HG03103 (cell line): ENCODE measurements around the gene EIF4E.

ENCODE experiments used
- ATAC-seq: cut with Tn5 transposase; IDR thresholded peaks from one replicate; pipeline ENCODE4 v1.9.1; 2021; ENCODE audit warnings: low read depth; ENCODE audit not compliant: unreplicated experiment

Gene EIF4E

DNA sequence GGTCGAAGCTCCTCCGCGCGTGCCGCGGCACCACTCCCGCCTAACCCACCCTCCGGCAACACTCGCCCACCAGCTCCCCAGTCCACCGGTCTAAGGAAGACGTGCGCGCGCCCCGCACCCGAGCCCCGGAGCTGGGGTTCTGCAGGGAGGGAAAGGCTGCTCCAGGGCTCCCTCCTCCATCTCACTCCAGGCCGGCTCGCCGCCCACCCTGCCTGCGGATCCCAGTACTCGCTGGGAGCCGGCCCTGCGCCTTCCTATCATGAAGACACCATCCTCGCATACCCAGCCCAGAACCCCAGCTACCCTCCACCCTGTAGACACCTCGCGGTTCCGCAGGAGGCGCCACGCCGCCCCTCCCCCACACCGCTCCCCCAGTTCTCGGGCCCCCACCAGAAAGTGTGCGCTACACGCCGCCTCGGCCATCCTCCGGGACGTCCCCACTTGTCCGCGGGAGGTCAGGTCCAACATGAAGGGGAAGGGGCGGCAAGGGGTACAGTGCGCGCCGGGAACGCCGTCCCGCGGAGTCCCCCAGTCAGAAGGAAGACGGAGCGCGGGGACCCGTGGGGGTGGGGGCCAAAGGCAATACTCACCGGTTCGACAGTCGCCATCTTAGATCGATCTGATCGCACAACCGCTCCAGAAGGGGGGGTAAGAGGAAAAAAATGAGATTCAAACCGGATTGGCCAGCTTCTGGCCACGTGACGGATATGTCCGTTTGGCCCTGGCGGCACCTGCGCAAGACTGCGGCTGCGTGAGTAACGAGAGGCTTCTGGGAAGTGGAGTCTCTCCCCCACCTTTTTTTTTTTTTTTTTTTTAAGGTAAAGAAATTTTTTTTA is at the start of gene EIF4E:
EIF4E (minus strand) TSS at position 629 of the 836 bp plus-strand sequence; CDS start at position 608, 21 bp downstream.
- ATAC-seq = peak; percentile 57

DNA sequence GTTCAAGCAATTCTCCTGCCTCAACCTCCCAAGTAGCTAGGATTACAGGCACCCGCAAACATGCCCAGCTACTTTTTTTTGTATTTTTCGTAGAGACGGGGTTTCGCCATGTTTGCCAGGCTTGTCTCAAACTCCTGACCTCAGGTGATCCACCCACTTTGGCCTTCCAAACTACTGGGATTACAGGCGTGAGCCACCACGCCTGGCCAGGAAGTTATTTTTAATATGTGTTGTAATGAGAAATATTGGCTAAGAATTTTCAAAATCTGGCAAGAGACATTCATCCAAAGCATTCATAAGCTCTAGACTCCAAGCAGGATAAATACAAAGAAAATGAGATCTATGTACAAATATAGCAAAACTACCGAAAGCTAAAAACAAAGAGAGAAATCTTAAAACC is 48.6 kb upstream of the EIF4E start:
- ATAC-seq = no peak

GRCh38 chr4:98976716-98977115 is 47.8 kb upstream of the EIF4E start:
- no peak for ATAC-seq

DNA sequence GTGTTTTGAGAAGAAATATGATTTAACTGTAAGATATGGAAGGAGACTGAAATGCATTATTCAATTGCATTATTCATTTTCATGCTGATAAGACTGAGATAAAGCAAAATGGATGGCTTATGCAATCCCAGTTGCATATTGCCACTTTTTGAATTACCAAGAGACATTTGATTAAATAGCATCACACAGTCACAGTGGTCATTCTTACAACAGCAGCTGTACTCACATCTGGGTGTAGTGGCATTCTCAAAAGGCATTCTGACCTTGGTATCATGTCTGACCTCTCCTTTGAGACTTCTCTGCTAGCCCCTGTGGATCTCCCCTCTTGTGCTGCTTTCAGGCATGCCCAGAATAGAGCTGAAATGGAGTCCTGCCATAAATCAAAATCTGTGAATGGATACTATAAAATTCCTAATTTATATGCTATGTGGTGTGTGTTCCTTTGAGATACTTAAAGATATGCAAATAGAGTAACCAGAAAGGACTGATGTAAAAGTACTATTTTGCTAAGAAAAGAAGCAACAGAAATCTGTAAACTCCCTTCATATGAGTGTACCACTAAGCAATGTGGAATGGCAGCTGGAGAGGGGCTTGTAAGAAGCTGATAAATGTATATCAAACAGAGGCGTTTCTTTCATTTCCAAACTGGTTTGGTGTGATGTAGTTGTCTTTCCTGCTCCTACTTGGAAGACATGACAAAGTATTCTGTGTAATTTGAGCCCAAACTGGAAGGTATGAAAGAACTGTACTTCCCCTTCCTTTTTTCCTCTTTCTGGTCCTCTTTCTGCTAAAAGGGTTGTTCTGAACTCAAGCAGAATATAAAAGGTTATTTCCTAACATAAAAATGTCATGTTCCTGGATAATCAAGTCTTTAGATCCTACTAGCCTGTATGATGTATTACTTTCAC is 41.2 kb upstream of the EIF4E start:
- ATAC-seq = no peak

GRCh38 chr4:98967786-98968329 is 38.9 kb upstream of the EIF4E start:
- ATAC-seq = no peak

DNA sequence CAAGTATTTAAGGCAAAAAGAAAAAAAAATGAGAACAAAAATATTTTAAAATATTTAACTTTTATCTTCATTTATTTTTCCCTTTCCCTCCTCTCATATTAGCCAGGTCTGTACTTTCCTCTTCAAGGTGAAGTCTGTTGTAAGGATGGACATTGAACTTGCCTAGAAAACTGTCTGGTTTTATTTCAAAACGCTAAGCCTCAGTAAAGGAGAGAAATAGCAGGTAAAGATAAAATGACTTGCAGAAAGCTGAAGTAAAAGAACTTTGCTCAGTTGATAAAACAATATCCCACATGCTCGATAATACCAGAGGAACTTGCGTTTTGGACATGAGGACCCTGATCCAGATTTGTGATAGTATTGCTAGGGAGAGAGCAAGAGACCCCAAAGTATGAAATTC is 38.0 kb upstream of the EIF4E start:
- ATAC-seq = no peak

GRCh38 chr4:98963538-98964433 is 34.9 kb upstream of the EIF4E start:
- no peak for ATAC-seq

DNA sequence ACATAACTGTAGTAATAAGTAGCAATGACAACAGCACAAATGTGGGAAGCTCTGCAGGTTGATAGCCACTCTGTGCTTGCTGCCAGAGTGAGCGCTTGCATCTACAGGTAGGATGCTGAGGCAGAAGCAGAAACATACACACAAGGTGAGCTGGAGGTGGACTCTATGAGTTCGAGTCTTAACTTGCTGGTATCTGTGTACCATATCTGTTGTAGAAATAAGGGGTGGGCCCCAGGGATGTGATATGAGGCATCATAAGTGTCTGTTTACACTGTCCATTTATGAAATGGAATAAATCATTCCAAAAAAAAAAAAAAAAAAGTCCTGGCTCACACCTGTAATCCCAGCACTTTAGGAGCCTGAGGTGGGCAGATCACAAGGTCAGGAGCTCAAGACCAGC is 32.8 kb upstream of the EIF4E start:
- ATAC-seq = no peak

DNA sequence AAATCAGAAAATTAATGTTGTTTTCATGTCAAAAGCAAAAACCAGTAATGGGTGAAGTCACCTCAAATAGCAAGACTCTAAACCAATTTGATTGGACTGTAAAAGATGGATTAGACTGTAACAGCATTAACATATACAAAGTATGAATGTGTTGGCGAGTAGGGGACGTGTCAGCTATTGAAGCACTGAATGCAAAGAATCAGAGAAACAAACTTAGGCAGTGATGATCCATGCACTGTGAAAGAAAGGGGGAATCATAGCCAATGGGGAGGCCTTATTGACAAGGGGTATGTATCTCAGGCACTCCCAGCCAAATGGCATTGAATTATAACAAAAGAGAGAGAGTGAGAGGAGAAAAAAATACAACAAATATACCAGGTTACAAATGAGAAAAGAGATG is 30.5 kb upstream of the EIF4E start:
- ATAC-seq = no peak

DNA sequence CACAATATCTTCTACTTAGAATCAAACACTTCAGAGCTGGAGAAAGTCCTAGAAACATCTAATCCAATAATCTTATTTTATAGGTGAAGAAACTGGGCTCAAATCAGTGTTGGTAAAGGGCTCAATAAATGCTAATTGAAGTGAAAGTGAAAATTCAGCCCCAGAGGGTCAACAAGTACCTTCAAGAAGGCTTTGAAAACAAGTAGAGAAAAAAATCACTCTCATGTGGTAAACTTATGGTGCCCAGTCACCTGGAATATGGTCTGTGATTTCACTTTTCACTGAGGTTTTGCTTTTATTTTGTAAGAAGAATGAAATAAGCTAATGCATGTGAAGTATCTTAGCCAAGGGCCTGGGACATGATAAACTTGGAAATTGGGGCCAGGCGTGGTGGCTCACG is 29.1 kb upstream of the EIF4E start:
- ATAC-seq = no peak

DNA sequence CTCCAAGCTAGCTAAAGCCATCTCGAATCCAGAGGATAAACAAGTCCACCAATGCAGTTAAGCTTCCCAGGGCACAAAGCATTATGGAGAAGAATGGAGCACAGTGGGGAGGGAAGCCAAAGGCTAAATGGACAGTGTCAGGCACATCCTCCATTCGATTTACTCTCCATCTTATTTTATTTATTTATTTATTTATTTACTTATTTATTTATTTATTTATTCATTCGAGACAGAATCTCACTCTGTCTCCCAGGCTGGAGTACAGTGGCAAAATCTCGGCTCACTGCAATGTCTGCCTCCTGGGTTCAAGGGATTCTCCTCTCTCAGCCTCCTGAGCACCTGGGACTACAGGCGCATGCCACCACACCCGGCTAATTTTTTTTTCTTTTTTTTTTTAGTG is 26.3 kb upstream of the EIF4E start:
- no peak for ATAC-seq

GRCh38 chr4:98951710-98952109 is 22.8 kb upstream of the EIF4E start:
- ATAC-seq = no peak

GRCh38 chr4:98950925-98951324 is 22.0 kb upstream of the EIF4E start:
- no peak for ATAC-seq

- no peak for ATAC-seq
These were observed 17.4 kb upstream of the EIF4E start for GRCh38 chr4:98946359-98946758.

DNA sequence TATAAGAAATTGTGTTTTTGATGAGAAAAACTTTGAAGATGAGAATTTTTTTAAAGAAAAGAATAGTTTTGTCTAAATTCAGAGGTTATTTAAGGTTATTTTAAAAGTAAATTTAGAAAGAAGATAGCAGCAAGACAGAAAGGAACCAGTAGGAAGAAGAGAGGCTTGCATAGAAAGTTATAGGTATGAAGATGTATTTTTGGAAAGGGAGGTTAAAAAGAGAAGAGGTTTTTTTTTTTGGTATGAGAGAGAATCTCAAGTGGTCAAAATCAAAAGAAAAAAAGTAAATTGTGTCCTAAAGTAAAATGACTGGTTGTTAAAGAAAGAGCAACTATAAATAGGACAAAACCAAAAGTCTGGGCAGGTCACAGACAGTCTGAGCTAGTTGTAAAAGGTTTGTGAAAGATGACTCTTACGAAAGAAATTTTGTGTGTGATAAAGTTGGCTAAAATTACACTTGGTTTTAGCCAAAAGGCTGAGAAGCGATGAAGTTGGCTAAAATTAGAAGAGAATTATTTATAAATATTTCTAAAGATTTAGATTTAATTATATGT is 16.4 kb upstream of the EIF4E start:
- no peak for ATAC-seq

GRCh38 chr4:98939892-98940298 is 11.0 kb upstream of the EIF4E start:
- peak; percentile 48 for ATAC-seq

- ATAC-seq = peak; percentile 23
These were observed 10.5 kb upstream of the EIF4E start for GRCh38 chr4:98939438-98939837.

- ATAC-seq = no peak
These were observed 9.2 kb upstream of the EIF4E start for GRCh38 chr4:98937986-98938720.

GRCh38 chr4:98935633-98936032 is 6.7 kb upstream of the EIF4E start:
- no peak for ATAC-seq
